NCI-H460 (cell line): ENCODE data around the gene ISYNA1. TPM values are rescaled to one million over a fixed set of nuclear protein-coding genes. Genes with fewer than 3 reads are reported as not detected.

Source experiments
- DNase-seq: peaks from one replicate; pipeline ENCODE4 v3.0.0-alpha.2; 2016; ENCODE audit warnings: low read depth; ENCODE audit errors: extremely low read depth
- total RNA-seq: library from RNA; depleted of rRNA; stranded (reverse); fragments of >200 nt; shearing (Covaris generic); gene quantifications from 2 replicates; pipeline ENCODE4 v1.2.3, GENCODE V29; 2014

The ISYNA1 gene
- total RNA-seq, 1 experiment from 2014 or later = 1.2 TPM

DNA sequence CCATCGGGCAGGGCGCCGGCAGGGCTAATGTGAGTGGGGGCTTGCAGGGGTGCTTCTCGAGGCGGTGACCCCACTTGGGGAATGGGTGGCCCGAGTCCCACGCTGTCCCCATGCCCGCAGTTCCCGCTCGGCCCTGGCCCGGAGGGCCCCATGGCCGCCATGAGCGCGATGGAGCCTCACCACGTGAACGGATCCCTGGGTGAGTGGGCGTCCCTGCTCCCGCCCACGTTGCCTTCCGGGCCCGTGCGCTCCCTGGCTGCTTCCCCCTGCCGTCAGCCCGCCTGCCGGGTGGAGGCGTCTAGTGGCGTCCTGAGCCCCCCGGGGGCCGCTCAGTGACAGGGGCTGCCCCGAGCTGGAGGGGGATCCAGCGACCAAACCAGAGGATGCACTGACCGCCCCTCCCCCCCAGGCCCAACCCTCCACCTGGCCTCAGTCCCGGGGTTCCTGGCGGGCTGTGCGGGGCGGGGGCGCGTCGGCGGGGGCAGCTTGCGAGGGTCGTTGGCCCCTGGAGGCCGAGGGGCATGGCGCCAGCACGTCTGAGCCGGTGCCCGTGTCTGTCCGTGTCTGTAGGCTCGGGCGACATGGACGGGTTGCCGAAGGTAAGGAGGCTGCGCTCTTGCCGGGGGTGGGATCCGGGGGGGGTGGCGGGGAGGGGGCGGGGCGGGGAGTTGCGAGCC lies 4.8 kb downstream of the ISYNA1 start:
- no peak for DNase-seq

DNA sequence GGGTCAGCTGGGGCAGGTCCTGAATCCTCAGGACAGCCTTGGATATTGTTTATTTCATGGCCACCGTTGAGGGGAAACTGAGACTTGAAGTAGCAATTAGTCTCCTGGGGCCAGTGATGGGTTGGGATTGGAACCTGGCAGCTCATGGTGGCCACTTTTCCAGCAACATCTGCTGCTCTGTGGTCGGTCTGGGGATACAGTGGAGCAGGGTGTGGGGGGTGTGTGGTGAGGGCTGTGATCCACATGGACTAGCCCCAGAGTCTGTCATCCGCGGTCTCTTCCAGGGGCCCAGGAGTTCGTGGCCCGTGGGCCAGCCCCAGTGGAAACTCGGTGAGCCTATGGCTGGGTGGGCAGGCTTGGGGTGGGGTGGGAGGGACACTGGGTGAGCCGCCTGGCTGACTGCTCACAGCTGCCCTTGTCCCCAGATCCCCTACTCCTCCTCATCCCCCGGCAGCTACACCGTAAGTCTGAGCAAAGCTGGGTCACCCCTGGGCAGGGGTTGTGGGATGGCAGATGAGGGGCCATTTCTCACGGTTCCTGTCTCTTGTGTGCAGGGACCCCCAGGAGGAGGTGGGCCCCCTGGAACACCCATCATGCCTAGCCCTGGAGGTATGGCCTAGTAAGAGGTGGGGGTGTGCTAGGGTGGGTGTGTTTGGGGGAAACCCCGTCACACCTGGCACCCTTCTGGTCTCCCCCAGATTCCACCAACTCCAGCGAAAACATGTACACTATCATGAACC lies 5.5 kb downstream of the ISYNA1 start:
- no peak for DNase-seq

DNA sequence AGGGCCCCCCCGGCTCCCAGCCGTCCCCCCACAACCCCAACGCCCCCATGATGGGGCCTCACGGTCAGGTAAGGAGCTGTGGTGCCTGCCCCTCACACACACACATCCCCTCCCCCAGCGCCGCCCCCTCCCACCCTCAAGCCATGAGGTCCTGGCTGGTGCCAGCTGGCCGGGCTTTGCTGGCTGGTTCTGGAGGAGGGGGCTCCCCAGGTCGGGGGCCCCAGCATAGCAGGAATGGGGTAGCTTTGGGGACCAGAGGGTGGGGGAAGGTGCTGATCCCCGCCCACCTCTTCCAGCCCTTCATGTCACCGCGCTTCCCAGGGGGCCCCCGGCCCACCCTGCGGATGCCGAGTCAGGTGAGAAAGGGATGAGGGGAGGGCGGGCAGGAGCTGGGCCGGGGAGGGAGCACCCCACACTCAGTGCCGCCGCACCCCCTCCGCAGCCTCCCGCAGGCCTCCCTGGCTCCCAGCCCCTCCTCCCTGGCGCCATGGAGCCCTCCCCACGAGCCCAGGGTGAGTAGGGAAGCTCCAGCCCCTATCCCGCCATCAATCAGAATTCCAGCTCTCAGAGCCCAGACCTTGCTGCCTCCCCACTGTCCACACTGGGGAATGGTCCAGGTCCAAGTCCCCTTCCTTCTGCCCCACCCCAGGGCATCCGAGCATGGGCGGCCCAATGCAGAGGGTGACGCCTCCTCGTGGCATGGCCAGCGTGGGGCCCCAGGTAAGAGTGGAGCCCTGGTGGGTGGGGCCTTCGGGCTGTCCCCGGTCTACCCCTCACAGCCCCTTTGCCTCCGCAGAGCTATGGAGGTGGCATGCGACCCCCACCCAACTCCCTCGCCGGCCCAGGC lies 6.4 kb downstream of the ISYNA1 start:
- no peak for DNase-seq

DNA sequence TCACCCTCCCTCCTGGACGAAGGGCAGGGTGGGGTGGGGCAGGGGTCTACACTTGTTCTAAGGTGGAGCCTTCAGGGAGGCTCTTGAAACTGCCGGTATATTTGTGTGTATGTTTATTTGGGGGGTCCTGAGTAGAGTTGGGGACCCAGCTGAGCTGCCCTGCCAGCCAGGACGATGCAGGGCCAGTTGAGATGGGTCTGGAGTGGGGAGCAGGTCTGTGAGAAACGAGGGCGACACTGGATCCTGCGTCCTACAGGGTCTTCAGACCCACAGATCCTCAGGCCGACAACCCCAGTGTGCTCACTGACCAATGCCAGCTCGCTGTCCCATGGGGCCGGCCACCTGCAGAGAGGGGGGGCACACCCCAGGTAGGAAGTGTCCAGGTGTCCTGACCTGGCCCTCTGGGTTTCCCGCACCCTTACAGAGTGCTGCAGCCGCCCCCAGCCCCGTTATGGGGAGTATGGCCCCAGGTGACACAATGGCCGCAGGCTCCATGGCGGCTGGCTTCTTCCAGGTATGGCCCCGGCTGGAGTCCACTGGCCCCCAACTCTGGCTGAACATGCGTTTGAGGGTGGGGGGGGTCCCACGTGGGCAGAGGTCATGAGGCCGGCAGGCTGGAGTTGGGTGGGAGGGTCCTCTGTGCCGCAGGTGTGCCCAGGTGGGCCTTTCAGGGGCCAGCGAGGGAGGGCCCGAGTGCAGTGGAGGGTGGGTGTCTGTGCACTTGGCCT lies 7.4 kb downstream of the ISYNA1 start:
- no peak for DNase-seq

DNA sequence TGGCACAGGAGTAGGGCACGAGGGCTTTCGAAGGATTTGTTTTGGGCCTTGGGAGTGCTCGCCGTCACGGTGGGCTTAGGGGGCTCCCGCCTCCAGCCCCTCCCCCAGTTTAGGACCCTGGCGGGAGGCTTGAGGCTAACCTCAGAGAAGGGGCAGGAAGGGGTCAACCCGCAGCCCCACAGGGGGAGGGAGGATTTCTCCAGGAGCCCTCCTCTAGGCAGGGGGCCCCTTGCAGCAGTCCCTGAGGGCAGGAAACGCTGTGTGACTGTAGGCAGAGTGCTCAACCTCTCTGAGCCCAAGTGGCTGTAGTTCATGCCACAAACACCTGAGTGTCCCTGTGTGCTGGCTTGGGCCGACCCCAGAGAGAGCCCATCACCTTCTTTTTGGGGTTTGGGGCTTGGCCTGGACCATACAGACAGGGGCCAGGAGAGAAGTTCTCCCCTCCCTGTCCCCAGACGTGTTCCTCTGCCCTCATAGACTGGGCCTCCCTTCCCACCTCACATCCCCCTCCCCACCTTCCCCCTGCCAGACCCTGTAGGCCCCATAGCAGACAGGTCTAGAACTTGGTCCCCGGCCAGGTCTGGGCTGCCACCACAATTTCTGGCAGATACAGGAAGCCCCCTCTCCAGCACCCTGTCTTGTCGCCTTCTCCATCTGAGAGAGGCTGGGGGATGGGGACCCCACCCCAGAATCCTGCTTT lies 8.1 kb downstream of the ISYNA1 start:
- no peak for DNase-seq

DNA sequence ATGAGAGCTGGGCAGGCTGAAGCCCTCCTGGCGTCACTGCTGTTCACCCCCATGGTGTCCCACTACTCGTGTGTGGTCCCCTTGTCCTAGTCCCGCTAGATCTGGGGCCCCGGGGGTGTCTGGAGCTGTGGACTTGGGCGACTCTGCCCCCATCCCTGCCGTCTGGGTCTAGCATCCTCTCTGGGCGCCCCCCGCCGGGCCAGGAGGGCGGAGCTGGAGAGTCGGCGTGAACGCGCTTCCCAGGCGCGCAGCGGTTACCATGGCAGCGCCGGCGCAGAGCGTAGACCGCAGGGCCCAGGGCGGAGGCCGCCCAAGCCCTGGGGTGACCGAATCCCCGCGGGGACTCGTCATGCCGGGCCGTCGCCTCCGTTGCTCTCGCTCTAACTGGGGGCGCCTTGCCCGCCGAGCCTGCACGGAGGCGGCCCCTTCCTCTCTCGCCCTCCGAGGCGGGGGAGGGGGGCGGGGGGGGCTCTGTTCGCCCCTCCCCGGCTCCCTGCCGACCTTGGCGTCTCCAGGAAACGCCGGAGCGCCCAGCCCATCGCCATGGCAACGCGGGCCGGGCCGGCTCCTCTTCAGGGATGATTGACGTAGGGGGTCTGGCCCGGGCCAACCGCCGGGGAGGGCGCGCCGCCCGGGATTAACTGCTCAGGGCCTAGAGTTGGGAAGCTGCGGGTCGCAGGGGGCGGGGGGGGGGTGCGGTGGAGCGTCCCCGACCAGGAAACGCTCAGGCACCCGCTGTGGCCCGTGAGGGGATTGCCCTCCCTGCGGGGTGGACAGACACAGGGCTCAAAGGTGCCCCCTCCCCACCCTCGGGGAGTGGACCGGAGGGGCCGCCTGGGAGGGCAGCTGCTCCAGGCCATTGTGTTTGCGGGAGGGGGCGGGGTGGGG lies 8.9 kb downstream of the ISYNA1 start:
- peak; percentile 66 for DNase-seq

DNA sequence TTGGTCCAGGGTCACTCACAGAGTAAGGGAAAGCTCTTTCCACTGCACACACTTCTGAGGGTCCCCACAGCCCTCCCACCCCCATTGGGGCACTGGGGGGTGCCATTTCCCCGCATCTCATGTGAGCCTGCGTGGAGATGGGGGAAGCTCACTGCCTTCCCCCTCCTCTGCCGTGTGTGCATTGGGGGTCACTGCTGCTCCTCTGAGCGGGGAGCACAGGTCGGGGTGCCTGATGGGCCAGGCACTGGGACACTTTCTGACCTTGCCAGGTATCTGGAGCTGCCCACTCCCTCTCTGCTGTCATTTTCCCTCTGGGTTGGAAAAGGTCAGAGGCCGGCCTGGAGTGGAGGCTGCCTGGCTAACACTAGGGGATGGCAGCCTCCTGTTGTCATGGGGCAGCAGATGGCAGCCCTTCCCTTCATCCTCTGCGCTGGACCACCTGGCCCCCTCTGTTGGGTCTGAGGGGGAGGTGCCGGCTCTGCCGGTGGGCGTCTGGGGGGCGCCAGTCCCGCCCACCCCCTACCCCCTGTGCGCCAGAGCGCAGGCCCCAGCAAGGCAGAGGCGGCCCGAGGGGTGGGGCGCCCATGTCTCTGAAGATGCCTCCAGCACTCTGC lies 9.7 kb downstream of the ISYNA1 start:
- DNase-seq = no peak

DNA sequence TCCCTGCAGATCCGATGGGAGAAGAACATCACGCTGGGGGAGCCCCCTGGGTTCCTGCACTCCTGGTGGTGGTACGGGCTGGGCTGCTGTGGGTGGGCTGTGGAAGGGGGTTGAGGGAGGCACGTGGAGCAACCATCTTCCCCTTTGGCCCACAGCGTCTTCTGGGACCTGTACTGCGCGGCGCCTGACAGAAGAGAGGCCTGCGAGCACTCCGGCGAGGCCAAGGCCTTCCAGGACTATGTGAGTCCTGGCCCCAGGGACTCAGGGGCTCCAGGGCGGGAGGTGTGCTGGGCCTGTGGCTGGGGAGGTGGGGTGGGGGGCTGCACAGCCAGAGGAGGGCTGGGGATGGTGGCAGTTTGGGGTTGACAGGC lies 10.2 kb downstream of the ISYNA1 start:
- no peak for DNase-seq

DNA sequence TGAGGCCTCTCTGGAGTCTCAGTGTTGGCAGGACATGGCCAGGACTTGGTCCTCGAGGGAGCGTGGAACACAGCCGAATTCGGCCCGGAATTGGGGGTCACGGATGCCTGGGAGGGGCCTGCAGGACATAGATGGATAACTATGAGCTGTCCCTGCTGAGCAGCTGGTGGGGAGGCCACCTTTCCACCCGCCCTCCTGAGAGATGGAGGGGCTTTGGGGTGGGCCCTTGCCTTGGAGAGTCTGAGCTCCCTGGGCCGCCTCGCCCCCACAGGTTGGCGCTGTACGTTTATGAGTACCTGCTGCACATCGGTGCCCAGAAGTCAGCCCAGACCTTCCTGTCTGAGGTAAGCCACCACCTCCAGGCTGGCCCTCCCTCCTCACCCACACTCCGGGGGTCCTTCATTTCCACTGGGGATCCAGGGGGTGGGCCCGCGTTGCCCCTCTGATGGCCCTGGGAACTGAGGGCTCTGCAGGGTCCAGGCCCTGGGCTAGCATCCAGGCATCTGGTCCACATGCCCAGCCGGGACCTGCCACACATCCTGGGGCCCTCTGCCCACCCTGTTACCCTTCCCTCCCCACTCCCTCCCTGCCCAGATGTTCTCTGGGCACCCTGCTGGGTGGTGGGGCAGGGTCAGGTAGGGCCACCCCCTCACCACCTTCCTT lies 10.7 kb downstream of the ISYNA1 start:
- DNase-seq = no peak

DNA sequence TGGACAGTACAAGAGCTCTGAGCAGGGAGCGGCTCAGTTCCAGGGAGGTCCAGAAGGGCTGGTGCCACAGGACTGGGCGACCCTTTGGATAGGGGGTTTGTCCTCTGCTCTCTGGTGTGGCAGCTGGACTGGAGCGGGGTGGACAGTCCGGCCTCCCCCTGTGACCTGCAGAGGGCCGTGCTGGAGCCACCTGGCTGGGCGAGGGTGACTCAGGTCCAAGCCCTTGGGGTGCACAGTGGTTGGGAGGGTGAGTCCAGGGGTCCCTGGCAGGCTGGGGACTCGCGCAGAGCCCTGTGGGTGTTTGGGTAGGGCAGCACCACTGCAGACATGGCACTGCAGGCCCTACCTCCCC lies 11.5 kb downstream of the ISYNA1 start:
- no peak for DNase-seq

DNA sequence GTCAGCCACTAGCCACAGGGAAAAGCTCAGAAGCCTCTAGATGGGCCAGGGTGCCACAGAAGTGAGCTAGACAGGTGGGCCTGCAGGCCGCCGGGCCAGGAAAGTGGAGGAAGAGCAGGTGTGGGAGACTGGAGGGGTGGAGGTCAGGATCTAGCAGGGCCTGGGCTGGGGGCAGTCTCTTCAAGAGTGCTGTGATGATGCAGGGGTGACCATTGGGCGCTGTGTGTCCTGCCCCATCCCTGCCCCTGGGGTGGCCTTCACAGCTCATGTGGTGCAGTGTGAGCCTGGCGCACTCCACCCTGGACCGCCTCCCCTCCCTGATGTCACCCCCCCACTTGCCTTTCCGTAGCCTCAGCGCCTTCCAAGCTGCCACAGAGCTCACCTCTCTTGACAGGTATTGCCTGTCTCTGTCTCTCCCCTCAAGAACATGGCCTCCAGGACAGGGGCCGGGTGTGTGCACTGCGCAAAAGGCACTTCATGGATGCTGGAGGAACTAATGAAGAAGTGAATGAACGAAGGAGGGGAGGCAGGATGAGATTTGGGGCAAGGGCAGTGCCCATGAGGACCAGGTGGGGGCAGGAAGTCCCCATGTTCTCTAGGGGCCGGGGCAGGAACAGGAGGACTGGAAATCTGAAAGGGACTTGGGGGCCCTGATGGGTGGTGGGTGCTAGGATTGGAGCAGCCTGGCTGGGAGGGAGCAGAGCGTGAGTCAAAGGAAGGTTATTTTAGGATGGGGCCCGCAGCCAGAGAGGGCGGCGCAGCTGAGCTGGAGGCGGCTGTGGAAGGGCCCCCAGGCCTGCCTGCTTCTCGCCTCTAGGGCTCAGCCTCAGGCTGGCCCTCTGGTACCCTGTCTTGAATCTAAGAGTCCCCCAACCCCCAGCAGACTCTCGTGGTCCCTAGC lies 12.2 kb downstream of the ISYNA1 start:
- no peak for DNase-seq

DNA sequence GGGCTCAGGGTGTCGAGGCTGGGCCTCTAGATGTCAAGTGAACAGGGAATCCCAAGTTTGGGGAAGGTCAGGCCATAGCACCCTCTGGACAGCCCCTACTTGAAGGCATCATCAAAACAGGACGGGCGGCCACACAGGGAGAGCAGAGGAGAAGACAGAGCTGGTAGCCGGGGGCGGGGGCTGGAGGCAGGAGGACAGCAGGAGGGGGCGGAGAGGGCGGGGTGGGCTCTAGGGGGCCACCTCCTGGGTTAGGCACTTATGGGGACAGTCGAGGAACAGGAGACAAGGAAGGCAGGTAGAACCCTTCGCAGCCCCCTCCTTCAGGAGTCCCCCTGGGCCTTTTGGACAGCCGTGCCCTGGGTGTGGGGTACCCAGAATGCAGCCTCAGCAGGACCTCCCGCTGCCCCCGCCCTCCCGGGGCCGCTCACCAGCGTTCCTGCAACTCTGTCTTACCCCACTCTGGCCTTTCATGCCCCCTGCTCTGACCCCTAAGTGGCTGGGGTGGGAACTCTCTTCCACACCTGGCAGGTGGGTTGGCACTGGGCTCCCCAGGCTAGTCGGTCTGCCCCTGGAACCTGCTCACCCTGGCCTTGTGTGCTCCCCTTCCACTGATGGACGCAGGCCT lies 12.9 kb downstream of the ISYNA1 start:
- no peak for DNase-seq

DNA sequence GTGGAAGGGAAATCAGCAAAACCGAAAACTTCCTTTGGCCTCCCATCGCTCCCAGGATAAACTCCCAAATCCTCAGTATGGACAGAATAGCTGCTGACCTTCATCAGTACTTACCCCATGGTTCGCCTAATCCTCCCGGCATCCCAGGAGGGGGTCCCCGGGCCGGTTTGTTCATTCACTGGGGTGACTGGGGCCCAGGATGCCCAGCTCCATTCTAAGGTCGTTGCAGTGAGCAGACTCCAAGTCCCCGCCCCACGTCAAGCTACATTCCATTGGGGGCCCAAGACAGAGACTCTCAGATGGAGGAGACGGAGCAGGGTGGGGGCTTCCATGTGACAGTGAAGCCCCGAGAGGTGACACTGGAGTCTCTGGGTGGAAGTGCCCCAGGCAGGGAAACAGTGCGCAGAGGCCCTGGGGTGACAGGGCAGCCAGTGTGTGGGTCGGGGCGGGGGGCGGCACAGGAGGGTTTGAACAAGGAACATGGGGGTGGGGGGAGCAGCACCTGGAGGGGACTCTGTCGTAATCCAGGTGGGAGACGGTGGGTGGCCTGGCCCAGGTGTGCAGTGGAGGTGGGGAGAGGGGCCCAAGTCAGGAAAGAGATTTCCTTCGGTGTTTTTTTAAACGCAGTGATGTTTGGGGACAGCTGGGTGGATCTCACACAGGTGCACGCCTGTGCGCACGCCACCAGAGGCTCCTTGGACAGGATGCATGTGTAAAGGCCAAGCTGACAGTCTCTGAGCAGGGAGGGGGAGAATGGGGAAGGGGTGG lies 13.6 kb downstream of the ISYNA1 start:
- DNase-seq = no peak

DNA sequence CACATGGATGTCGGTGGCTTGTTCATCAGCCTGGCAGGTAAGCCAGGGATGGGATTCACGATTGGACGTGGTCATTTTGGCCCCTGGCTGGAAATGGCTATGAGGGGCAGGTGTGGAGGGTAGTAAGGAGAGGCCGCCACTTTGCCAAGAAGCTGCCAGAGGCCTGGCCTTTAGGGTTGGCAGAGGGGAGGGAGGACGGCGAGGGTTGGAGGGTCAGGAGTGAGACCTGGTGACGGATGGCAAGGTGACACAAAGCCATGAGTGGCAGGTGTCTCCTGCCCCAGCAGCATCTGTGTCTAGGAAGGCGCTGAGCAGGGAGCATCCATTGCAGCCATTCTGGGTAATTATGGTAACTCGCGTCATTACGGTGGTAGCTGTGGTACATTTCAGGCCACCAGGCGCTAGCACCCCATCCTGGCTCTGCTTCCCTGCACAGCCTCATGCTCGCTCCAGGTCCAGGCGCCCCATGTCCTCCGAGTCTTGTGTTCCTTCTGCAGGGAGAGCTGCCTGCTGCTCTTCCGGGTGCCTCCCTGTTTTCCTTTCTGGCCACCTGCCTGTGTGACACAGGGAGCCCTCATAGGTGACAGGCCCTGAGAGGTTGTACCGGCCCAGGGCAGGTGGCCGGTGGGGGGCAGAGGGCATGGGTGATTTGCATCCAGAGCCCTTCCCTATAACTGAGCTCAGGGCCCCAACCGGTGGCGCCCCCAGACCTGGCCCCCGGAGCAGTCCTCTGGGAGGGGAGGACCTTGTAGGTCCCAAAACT lies 14.5 kb downstream of the ISYNA1 start:
- no peak for DNase-seq

DNA sequence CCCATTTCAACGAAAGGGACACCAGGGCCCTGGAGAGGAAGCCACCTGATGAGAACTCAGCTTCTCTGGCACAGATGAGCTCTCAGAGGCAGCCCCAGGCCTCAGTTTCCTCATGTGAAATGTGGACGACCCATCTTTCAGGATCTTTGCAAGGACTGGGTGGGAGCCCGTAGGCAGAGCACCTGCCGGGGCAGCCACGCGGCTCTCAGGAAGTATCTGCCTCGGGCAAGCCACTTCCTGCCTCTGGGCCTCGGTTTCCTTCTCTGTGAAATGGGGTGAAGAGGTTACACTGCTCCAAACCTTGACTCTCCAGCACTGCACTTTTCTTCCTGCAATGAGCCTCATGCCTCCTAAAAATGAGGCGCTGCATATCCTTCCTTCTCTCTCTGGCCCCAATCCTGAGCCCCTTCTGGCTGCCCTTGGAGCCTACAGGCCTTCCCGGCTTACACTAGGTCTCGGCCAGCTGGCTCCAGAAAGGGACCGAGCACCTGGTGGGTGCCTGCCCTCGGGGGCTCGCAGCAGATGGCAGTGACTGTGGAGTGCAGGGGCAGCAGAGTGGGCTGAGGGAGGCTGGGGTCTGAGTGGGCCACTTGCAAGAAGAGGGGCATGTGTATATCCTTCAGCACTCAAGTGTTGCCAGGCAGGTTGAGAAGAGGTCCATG lies 15.3 kb downstream of the ISYNA1 start:
- no peak for DNase-seq
